CD8-positive, alpha-beta memory T cell (primary cell): ENCODE data around the gene CRTC3. TPM values are rescaled to one million over a fixed set of nuclear protein-coding genes. Genes with fewer than 3 reads are reported as not detected.

Experiments used
- CTCF ChIA-PET: fragments of 350-600 bp; sonication (Branson Sonifier 250); formaldehyde crosslinking; loops from one replicate; lab custom pipeline; 2021; ENCODE audit warnings: antibody characterized with exemption; lab: Charles Lee
- POLR2A ChIA-PET: fragments of 350-600 bp; sonication (Branson Sonifier 250); formaldehyde crosslinking; loops from one replicate; lab custom pipeline; 2021; ENCODE audit warnings: antibody characterized with exemption; lab: Charles Lee
- DNase-seq, 5 donors: peaks; one replicate each; pipeline versions ENCODE4 v3.0.0 to v3.0.0-alpha.2; 2020 to 2022; ENCODE audit warnings: mixed read lengths in 1 of 5
- H3K27ac ChIP-seq: one replicate; pipeline ENCODE4 v1.7.0; 2013; ENCODE audit warnings: low read depth, mild to moderate bottlenecking, low read length, moderate library complexity
- H3K27me3 ChIP-seq: 2 replicates; pipeline ENCODE4 v1.7.0; 2013; ENCODE audit warnings: low read length, mild to moderate bottlenecking; ENCODE audit not compliant: insufficient read depth, poor library complexity, severe bottlenecking
- H3K36me3 ChIP-seq: 2 replicates; pipeline ENCODE4 v1.7.0; 2013; ENCODE audit warnings: mild to moderate bottlenecking, low read length, moderate library complexity; ENCODE audit not compliant: insufficient read depth
- H3K4me1 ChIP-seq: 2 replicates; pipeline ENCODE4 v1.7.0; 2013; ENCODE audit warnings: mild to moderate bottlenecking, low read length, moderate library complexity; ENCODE audit not compliant: insufficient read depth
- H3K4me3 ChIP-seq: 2 replicates; pipeline ENCODE4 v1.7.0; 2013; ENCODE audit warnings: mild to moderate bottlenecking, low read length
- H3K9me3 ChIP-seq: 2 replicates; pipeline ENCODE4 v1.7.0; 2013; ENCODE audit warnings: mild to moderate bottlenecking, low read length
- H3K27ac Mint-ChIP-seq, 8 donors: one replicate each; pipeline ENCODE4 v1.8.0; 2020 to 2021; ENCODE audit warnings: mixed read lengths in 8 of 8, mild to moderate bottlenecking in 6 of 8, inconsistent platforms in 3 of 8, moderate library complexity in 3 of 8
- H3K27me3 Mint-ChIP-seq, 2 donors: one replicate each; pipeline ENCODE4 v1.8.0; 2020 to 2021; ENCODE audit warnings: mixed read lengths in 2 of 2, mild to moderate bottlenecking in 1 of 2, moderate library complexity in 1 of 2
- H3K36me3 Mint-ChIP-seq, 3 donors: one replicate each; pipeline ENCODE4 v1.8.0; 2020 to 2021; ENCODE audit warnings: mixed read lengths in 3 of 3, inconsistent platforms in 1 of 3, mild to moderate bottlenecking in 1 of 3
- H3K4me1 Mint-ChIP-seq, 3 donors: one replicate each; pipeline ENCODE4 v1.8.0; 2020 to 2021; ENCODE audit warnings: mixed read lengths in 3 of 3, inconsistent platforms in 1 of 3, mild to moderate bottlenecking in 1 of 3
- H3K4me3 Mint-ChIP-seq, 7 donors: one replicate each; pipeline ENCODE4 v1.8.0; 2020 to 2021; ENCODE audit warnings: mixed read lengths in 7 of 7, mild to moderate bottlenecking in 6 of 7, moderate library complexity in 4 of 7, inconsistent platforms in 2 of 7
- H3K9me3 Mint-ChIP-seq, 5 donors: one replicate each; pipeline ENCODE4 v1.8.0; 2020 to 2022; ENCODE audit warnings: mixed read lengths in 5 of 5, mild to moderate bottlenecking in 3 of 5, moderate library complexity in 2 of 5, inconsistent platforms in 1 of 5
- polyA plus RNA-seq: library from polyadenylated mRNA; unstranded; fragments of 300-500 nt; fragmentation: Illumina TruSeq; gene quantifications from one replicate; pipeline ENCODE4 v1.2.3, GENCODE V29; 2021
- total RNA-seq, 2 experiments: library from RNA; stranded (reverse); gene quantifications; one replicate each; pipeline ENCODE4 v1.2.3, GENCODE V29; 2021

CRTC3 gene
- total and polyA plus RNA-seq, 3 experiments from 2014 or later: 25.5 to 34.2 (median 26.7) TPM

GRCh38 chr15:90646662-90647305, 117.1 kb downstream of the CRTC3 start:
- Mint-ChIP-seq H3K4me3 (no peak overlapping the region), H3K36me3 (peaks cover 4 to 33% (median 9%) of the 10 kb centered on the region in 3 donors), H3K27me3 (peaks cover 3% of the 10 kb centered on the region in 2 donors), H3K4me1 (peaks cover 17 to 25% (median 22%) of the 10 kb centered on the region in 3 donors), H3K27ac (peak overlapping the region in 1 of 8 donors; percentile 94), H3K9me3 (no peaks in the 10 kb centered on the region)
- no peaks in the 10 kb centered on the region for H3K27me3 ChIP-seq
- DNase-seq: no peak
- H3K9me3 ChIP-seq: no peaks in the 10 kb centered on the region
- H3K4me1 ChIP-seq: peaks cover 27% of the 10 kb centered on the region
- H3K36me3 ChIP-seq: peaks cover 12% of the 10 kb centered on the region
- H3K4me3 ChIP-seq: no peak overlapping the region
- ChIA-PET CTCF (no interaction called here), POLR2A (no interaction called here)
- no peak overlapping the region for H3K27ac ChIP-seq

- ChIA-PET POLR2A (interaction anchor here (0.8 to 1.0 kb wide), 2 partner anchors 239 to 287 kb away, joined by 3 read pairs; partner anchors contain the start of gene UNC45A), CTCF (interaction anchor here (0.6 to 1.8 kb wide), 35 partner anchors 8 to 339 kb away, joined by 3 to 34 read pairs (median 4); partner anchors contain the start of genes BLM, FES, MAN2A2 and RCCD1)
- no peak overlapping the region for H3K4me3 Mint-ChIP-seq
- no peaks in the 10 kb centered on the region for H3K9me3 Mint-ChIP-seq
- H3K36me3 ChIP-seq: peaks cover 7% of the 10 kb centered on the region
- peaks cover 4 to 27% (median 9%) of the 10 kb centered on the region in 3 donors for H3K36me3 Mint-ChIP-seq
- no peak overlapping the region for H3K27ac Mint-ChIP-seq
- H3K4me1 ChIP-seq: peaks cover 27% of the 10 kb centered on the region
- H3K9me3 ChIP-seq: no peaks in the 10 kb centered on the region
- peaks cover 17 to 25% (median 22%) of the 10 kb centered on the region in 3 donors for H3K4me1 Mint-ChIP-seq
- DNase-seq: no peak
- H3K27ac ChIP-seq: no peak overlapping the region
- no peaks in the 10 kb centered on the region for H3K27me3 ChIP-seq
- no peak overlapping the region for H3K4me3 ChIP-seq
- H3K27me3 Mint-ChIP-seq: peaks cover 3% of the 10 kb centered on the region in 2 donors
These were observed 117.6 kb downstream of the CRTC3 start for GRCh38 chr15:90647326-90647725.

GRCh38 chr15:90648137-90649070, 118.7 kb downstream of the CRTC3 start:
- CTCF ChIA-PET: interaction anchor here (0.6 to 2.0 kb wide), 38 partner anchors 9 to 338 kb away, joined by 3 to 34 read pairs (median 4); partner anchors contain the start of genes BLM, FES, MAN2A2 and RCCD1
- no peaks in the 10 kb centered on the region for H3K36me3 ChIP-seq
- no peaks in the 10 kb centered on the region for H3K9me3 ChIP-seq
- peak overlapping the region; percentile 38 for H3K4me3 ChIP-seq
- H3K4me1 Mint-ChIP-seq: peaks cover 17 to 25% (median 22%) of the 10 kb centered on the region in 3 donors
- H3K4me3 Mint-ChIP-seq: peak overlapping the region in 6 of 7 donors; percentile 54 to 69 (median 59)
- H3K27ac Mint-ChIP-seq: peak overlapping the region in 6 of 8 donors; percentile 3 to 85 (median 62)
- no peaks in the 10 kb centered on the region for H3K27me3 ChIP-seq
- H3K27me3 Mint-ChIP-seq: peaks cover 8 to 9% of the 10 kb centered on the region in 2 donors
- peaks cover 27% of the 10 kb centered on the region for H3K4me1 ChIP-seq
- POLR2A ChIA-PET: interaction anchor here (0.7 to 1.0 kb wide), 4 partner anchors 34 to 327 kb away, joined by 3 to 5 read pairs (median 4); partner anchors contain the start of gene UNC45A
- no peaks in the 10 kb centered on the region for H3K9me3 Mint-ChIP-seq
- H3K36me3 Mint-ChIP-seq: peaks cover 0 to 16% (median 4%) of the 10 kb centered on the region in 3 donors
- peak overlapping the region; percentile 51 for H3K27ac ChIP-seq
- DNase-seq: peak; percentile 35 to 64 (median 50)

DNA sequence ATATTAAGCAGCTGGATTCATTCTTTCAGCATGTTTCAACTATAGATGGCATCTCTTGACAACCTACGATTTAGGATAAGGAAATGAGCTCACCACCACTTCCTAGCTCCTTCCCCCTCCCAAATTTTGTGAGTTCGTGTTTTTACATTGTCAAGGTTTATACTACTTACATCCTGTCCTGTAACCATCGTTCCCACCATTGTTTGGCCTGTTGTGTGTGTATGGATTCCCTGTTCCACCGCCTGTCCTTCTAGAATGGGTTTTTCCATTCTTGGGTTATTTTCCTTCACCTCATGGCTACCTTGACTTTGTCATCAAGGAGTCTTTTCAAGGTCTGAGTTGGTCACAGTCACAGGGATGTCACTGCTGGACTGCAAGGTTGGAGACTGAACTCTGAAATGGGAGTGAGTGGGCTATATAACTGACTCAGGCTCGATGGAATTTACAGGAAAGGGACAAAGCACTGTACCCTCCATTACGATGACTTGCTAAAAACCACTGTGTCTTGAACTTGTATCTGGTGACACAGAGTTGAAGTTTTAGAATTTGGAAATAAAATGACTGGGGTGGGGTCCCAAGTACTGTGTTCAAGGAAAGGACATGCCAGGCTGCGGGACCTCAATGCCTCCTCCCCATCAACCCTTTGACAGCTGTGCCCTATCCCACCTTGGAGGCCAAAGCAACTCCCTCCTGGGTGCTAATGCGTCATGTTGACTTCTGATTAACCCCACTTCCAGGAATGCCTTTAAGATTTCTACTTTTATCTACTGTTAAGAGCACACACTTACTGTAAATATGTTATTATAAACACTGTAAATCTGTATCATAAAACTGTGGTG, 120.6 kb downstream of the CRTC3 start:
- Mint-ChIP-seq H3K4me3 (no peak overlapping the region), H3K27me3 (peaks cover 14 to 15% of the 10 kb centered on the region in 2 donors), H3K9me3 (no peaks in the 10 kb centered on the region), H3K4me1 (peaks cover 24 to 32% (median 28%) of the 10 kb centered on the region in 3 donors), H3K27ac (peak overlapping the region in 2 of 8 donors; percentile 12 to 78), H3K36me3 (no peaks in the 10 kb centered on the region)
- Histone ChIP-seq H3K9me3 (no peaks in the 10 kb centered on the region), H3K4me3 (no peak overlapping the region), H3K27me3 (no peaks in the 10 kb centered on the region), H3K4me1 (peaks cover 36% of the 10 kb centered on the region), H3K36me3 (no peaks in the 10 kb centered on the region), H3K27ac (peak overlapping the region; percentile 51)
- ChIA-PET CTCF (interaction anchor here (0.7 to 2.0 kb wide), 8 partner anchors 12 to 330 kb away, joined by 3 to 11 read pairs (median 3); partner anchors contain the start of gene HDDC3), POLR2A (interaction anchor here (0.7 to 1.1 kb wide), 2 partner anchors 9 to 10 kb away, joined by 3 read pairs; no protein-coding TSS in a partner anchor)
- DNase-seq: no peak

DNA sequence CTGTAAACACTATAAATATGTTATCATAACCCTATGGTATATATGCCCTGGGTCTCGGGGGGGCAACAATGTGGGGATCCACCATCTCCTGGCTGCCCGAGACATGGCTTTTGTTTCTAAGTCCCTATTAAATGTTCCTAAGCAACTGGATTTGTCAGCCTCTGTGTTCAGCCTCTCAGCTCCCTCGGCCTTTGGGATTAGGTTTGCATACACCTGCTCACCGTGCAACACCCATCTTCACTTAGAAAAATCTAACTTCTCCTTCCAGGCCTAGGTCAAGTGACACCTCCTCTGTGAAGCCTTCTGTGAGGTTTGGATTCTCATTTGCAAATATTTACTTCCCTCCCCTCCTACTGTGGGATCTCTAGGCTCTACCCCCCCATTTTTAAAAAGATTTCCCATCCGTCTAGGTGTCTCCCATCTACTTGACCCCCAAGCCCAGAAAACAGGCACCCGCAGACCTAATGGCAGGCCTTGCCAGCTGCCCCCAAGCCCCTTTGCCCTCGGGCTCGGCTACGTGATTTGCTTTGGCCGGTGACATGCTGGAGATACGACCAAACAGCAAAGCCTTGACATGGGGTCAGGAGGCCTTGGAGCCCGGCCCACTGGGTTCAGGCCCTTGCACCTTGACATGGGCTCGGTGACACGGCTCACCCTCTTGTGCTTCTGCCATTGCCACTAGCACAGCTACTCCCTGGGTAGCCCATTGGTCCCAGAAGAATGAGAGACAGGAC, 121.4 kb downstream of the CRTC3 start:
- POLR2A ChIA-PET: no interaction called here
- Mint-ChIP-seq H3K27ac (no peak overlapping the region), H3K9me3 (no peaks in the 10 kb centered on the region), H3K4me3 (no peak overlapping the region), H3K27me3 (peaks cover 14 to 15% of the 10 kb centered on the region in 2 donors), H3K4me1 (peaks cover 23 to 36% (median 29%) of the 10 kb centered on the region in 3 donors), H3K36me3 (no peaks in the 10 kb centered on the region)
- H3K4me3 ChIP-seq: no peak overlapping the region
- peaks cover 36% of the 10 kb centered on the region for H3K4me1 ChIP-seq
- H3K36me3 ChIP-seq: no peaks in the 10 kb centered on the region
- CTCF ChIA-PET: interaction anchor here (1.8 kb wide), 1 partner anchor 235 kb away, joined by 11 read pairs; no protein-coding TSS in a partner anchor
- no peaks in the 10 kb centered on the region for H3K9me3 ChIP-seq
- no peak for DNase-seq
- no peak overlapping the region for H3K27ac ChIP-seq
- H3K27me3 ChIP-seq: peaks cover 2% of the 10 kb centered on the region

GRCh38 chr15:90654233-90655136, 124.8 kb downstream of the CRTC3 start:
- Histone ChIP-seq H3K4me1 (peaks cover 48% of the 10 kb centered on the region), H3K27ac (no peak overlapping the region)
- no peak for DNase-seq

More at GRCh38 chr15:90654233-90655136, 124.8 kb downstream of the CRTC3 start:
- Mint-ChIP-seq H3K9me3 (no peaks in the 10 kb centered on the region), H3K36me3 (no peaks in the 10 kb centered on the region), H3K4me1 (peaks cover 41 to 55% (median 48%) of the 10 kb centered on the region in 3 donors), H3K27me3 (peaks cover 25 to 30% of the 10 kb centered on the region in 2 donors), H3K4me3 (no peak overlapping the region), H3K27ac (no peak overlapping the region)
- Histone ChIP-seq H3K36me3 (no peaks in the 10 kb centered on the region), H3K9me3 (no peaks in the 10 kb centered on the region), H3K27me3 (peaks cover 8% of the 10 kb centered on the region), H3K4me3 (no peak overlapping the region)
- ChIA-PET POLR2A (interaction anchor here (0.6 kb wide), 1 partner anchor 178 kb away, joined by 4 read pairs; no protein-coding TSS in a partner anchor), CTCF (interaction anchor here (1.3 to 3.0 kb wide), 3 partner anchors 10 to 302 kb away, joined by 3 to 12 read pairs (median 4); no protein-coding TSS in a partner anchor)
